COLO668 (cell line): ENCODE measurements around the gene HSD17B11.
"Not testable (repeated sequence)": the region's sequence is repeated elsewhere in the genome, so short reads cannot be mapped to it uniquely, and the experiment has no call there.

Experiments used
- DNase-seq: peaks from one replicate; lab custom pipeline; 2025; ENCODE audit not compliant: unreplicated experiment; lab: John Stamatoyannopoulos, UW

The HSD17B11 gene

GRCh38 chr4:87359258-87359657 lies 31.7 kb downstream of the HSD17B11 start:
- no peak for DNase-seq

GRCh38 chr4:87356832-87357526 lies 34.0 kb downstream of the HSD17B11 start:
- no peak for DNase-seq

GRCh38 chr4:87354168-87355102 lies 36.6 kb downstream of the HSD17B11 start:
- DNase-seq: no peak

- DNase-seq: peak; percentile 15
Measured at GRCh38 chr4:87353592-87353991, 37.4 kb downstream of the HSD17B11 start.

DNA sequence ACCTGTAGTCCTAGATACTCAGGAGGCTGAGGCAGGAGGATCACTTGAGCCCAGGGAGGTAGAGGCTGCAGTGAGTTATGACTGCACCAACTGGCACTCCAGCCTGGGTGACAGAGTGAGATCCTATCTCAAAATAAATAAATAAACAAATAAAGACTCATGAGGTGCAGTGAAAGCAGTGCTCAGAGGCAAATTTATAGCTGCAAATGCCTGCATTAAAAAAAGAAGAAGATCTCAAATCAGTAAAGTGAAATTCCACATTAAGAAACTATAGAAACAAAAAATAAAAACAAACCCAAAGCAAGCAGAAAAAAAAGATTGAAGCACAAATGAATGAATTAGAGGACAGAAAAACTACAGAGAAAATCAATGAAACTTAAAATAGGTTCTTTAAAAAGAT lies 45.8 kb downstream of the HSD17B11 start:
- no peak for DNase-seq

DNA sequence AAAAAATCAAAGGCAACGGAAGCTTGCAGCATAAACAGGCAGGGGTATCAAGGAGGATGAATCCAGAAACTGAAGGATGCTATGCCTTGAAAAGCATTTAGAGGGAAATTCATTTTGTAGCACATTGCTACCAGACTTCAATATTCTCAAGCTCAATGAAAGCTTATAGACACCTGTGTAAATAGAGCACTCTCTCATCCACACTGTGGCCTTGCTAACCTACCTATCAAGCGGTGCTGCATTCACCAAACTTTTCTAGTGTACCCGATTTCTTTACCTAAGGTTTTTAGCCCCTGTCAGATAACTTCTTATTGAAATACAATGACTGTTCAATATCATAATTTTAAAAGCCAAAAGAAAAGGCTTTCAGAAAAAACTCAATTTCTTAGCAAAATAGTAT lies 48.1 kb downstream of the HSD17B11 start:
- no peak for DNase-seq

- not testable (repeated sequence) for DNase-seq
Measured at GRCh38 chr4:87341954-87342635, 48.9 kb downstream of the HSD17B11 start.

DNA sequence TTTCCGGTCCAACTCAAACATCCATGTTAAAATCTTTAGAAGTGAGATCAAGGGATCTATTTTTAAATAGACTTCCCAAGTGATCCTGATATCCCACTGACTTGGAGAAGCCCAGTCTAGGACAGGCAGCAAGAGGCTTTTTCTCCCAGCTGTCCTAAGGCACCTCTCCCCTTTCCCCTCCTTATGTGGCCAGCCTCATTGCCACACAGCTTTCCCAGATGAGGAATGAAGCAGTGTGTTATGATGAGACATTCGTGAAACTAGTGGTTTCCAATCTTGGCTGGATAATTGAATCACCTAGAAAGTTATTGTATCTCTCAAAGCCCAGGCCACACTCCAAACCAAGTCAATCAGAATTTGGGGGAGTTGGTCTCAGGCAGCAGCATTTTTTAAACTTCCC lies 51.5 kb downstream of the HSD17B11 start:
- no peak for DNase-seq

- no peak for DNase-seq
Measured at GRCh38 chr4:87337361-87337760, 53.6 kb downstream of the HSD17B11 start.

DNA sequence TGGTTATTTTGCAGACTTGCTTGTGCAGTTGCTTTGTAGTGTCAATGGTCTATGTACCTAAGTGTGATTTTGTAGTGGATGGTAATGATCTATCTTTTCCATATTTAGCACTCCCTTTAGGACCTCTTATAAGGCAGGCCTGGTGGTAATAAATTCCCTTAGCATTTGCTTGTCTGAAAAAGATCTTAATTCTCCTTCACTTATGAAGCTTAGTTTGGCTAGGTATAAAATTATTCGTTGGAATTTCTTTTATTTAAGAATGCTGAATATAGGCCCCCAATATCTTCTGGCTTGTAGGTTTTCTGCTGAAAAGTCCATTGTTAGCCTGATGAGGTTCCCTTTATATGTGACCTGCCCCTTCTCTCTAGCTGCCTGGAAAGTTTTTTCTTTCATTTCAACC lies 57.7 kb downstream of the HSD17B11 start:
- DNase-seq: no peak

GRCh38 chr4:87330761-87331160 lies 60.2 kb downstream of the HSD17B11 start:
- no peak for DNase-seq

DNA sequence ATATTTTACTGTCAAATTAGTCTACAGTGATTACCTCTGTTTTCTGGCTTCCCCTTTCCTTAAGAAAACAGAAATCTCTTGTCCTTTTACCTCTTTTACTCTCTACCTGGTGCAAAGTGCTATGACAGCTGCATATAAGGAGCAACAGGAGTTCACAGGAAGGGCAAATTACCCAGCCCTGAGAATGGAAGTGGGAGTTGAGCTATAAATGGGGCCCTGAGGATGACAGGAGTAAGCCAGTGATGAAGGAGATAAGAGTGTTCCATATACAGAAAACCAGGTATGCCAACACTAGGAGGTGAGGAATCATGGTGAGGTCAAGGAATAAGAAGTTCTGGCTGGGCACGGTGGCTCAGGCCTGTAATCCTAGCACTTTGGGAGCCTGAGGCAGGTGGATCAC lies 63.9 kb downstream of the HSD17B11 start:
- no peak for DNase-seq

GRCh38 chr4:87326460-87326859 lies 64.5 kb downstream of the HSD17B11 start:
- DNase-seq: no peak

GRCh38 chr4:87322754-87323153 lies 68.2 kb downstream of the HSD17B11 start, which contains the start of gene HSD17B13:
Gene HSD17B13, minus strand, starts transcription at chr4:87322882. Its CDS starts 41 bp downstream, at chr4:87322841.
- no peak for DNase-seq

- no peak for DNase-seq
Measured at GRCh38 chr4:87321888-87322287, 69.1 kb downstream of the HSD17B11 start.

GRCh38 chr4:87317527-87317926 lies 73.5 kb downstream of the HSD17B11 start:
- DNase-seq: no peak

- DNase-seq: no peak
Measured at GRCh38 chr4:87316961-87317360, 74.0 kb downstream of the HSD17B11 start.

- DNase-seq: not testable (repeated sequence)
Measured at GRCh38 chr4:87315000-87315399, 76.0 kb downstream of the HSD17B11 start.

- DNase-seq: no peak
Measured at GRCh38 chr4:87313756-87314155, 77.2 kb downstream of the HSD17B11 start.

- no peak for DNase-seq
Measured at GRCh38 chr4:87311684-87312083, 79.3 kb downstream of the HSD17B11 start.

- no peak for DNase-seq
Measured at GRCh38 chr4:87310691-87311335, 80.2 kb downstream of the HSD17B11 start.
